Spleen (tissue), 7 donors: ENCODE results near the gene RILP.

ENCODE experiments used
- CTCF ChIP-seq, 11 experiments: fragments of 200-600 bp in 7 of 11; fragments of 450-650 bp in 4 of 11; sonication (generic) in 4 of 11; IDR thresholded peaks in 8 of 11; conservative IDR thresholded peaks in 3 of 11; 1 replicate in 7 of 11; 2 replicates in 4 of 11; pipeline versions ENCODE4 v1.4.0 to v1.8.0; 2016 to 2021; ENCODE audit warnings: antibody characterized with exemption in 11 of 11, inconsistent platforms in 4 of 11, mild to moderate bottlenecking in 1 of 11
- POLR2A ChIP-seq, 3 donors: fragments of 450-650 bp; IDR thresholded peaks; one replicate each; pipeline ENCODE4 v1.5.1; 2017; ENCODE audit warnings: antibody characterized with exemption in 3 of 3, mild to moderate bottlenecking in 1 of 3
- POLR2AphosphoS5 ChIP-seq, 3 donors: sonication (generic); formaldehyde crosslinking; IDR thresholded peaks; one replicate each; pipeline ENCODE4 v1.5.1; 2017; ENCODE audit warnings: antibody characterized with exemption in 3 of 3
- donor health status: DM: no; HTN: no; CAD: no; lungs with moderate emphysema.
- donor health status: DM: no; HTN: no; CAD: no.
- donor health status: DM: no; HTN: no; CAD: no.

DNA sequence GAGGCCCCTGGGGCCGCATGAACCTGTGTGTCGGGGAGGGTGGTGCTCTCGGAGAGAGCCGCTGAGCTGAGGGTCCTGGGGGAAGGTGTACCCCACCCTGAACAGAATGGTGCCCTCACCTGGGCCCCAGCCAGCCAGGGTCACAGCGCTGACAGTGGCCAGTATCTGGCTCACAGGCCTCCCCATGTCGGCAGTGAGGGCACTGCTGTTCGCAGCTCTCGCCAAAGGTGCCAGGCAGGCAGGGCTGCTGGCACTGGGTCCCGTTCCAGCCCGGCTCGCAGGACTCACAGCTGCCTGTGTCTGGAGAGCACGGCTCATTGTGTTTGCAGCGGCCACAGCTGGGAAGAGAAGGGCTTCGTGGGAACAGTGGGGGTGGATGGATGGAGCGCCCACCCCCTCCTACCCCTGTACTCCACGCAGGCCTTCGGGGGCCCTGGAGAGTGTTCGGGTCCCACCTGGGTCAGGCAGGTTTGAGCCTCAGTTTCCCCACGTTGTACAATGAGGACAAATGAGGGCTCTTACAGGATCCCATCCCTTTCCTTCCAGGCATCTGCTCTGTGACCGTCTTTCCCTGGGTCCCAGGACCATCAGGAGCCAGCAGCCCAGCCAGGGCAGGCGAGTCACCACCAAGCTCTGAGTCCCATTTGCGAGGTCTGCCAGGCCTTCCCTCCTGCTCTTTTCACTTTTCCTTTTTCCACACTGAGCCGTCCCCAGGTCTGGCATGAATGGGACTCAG is 9.2 kb downstream of the RILP start:
- no peak for TF ChIP-seq POLR2A (IDR thresholded peaks at IDR 0.05)
- peak in 2 of 3 donors; percentile 39 to 68 for TF ChIP-seq POLR2AphosphoS5 (IDR thresholded peaks at IDR 0.05)
- no peak for TF ChIP-seq CTCF (IDR thresholded peaks at IDR 0.05 in 8 of 11, conservative IDR thresholded peaks at IDR 0.05 in 3 of 11)
